Measurements from ENCODE around the gene ATP2B2.
"Not testable (repeated sequence)": the region's sequence is repeated elsewhere in the genome, so short reads cannot be mapped to it uniquely, and the experiment has no call there.

Gene ATP2B2

GRCh38 chr3:10505050-10505790 is at the start of gene ATP2B2:
ATP2B2 (minus strand) TSS chr3:10505586; CDS start chr3:10449543, 56,043 bp downstream.
- no peak for DNase-seq (ENCODE audit: low spot score)

GRCh38 chr3:10554746-10555145 is 49.4 kb upstream of the ATP2B2 start:
- no peak for DNase-seq (ENCODE audit: low spot score)

GRCh38 chr3:10554236-10554611 is 48.8 kb upstream of the ATP2B2 start:
- no peak for DNase-seq (ENCODE audit: low spot score)

- no peak for DNase-seq (ENCODE audit: low spot score)
Measured at GRCh38 chr3:10553591-10554235, 48.3 kb upstream of the ATP2B2 start.

GRCh38 chr3:10552631-10552943 is 47.2 kb upstream of the ATP2B2 start:
- DNase-seq (ENCODE audit: low spot score) = no peak

- DNase-seq (ENCODE audit: low spot score) = no peak
Measured at GRCh38 chr3:10551821-10552630, 46.6 kb upstream of the ATP2B2 start.

- DNase-seq (ENCODE audit: low spot score) = no peak
Measured at GRCh38 chr3:10551139-10551538, 45.8 kb upstream of the ATP2B2 start.

- DNase-seq (ENCODE audit: low spot score) = no peak
Measured at GRCh38 chr3:10550705-10551104, 45.3 kb upstream of the ATP2B2 start.

- no peak for DNase-seq (ENCODE audit: low spot score)
Measured at GRCh38 chr3:10549617-10550230, 44.3 kb upstream of the ATP2B2 start.

GRCh38 chr3:10548992-10549391 is 43.6 kb upstream of the ATP2B2 start:
- peak; percentile 36 for DNase-seq (ENCODE audit: low spot score)

- DNase-seq (ENCODE audit: low spot score) = no peak
Measured at GRCh38 chr3:10547841-10548783, 42.7 kb upstream of the ATP2B2 start.

- no peak for DNase-seq (ENCODE audit: low spot score)
Measured at GRCh38 chr3:10547413-10547812, 42.0 kb upstream of the ATP2B2 start.

- DNase-seq (ENCODE audit: low spot score) = no peak
Measured at GRCh38 chr3:10546820-10547263, 41.5 kb upstream of the ATP2B2 start.

- DNase-seq (ENCODE audit: low spot score) = no peak
Measured at GRCh38 chr3:10546181-10546624, 40.8 kb upstream of the ATP2B2 start.

- DNase-seq (ENCODE audit: low spot score) = no peak
Measured at GRCh38 chr3:10542518-10542917, 37.1 kb upstream of the ATP2B2 start.

- not testable (repeated sequence) for DNase-seq (ENCODE audit: low spot score)
Measured at GRCh38 chr3:10540347-10540746, 35.0 kb upstream of the ATP2B2 start.

GRCh38 chr3:10534066-10534465 is 28.7 kb upstream of the ATP2B2 start:
- DNase-seq (ENCODE audit: low spot score) = no peak

GRCh38 chr3:10533737-10534023 is 28.3 kb upstream of the ATP2B2 start:
- DNase-seq (ENCODE audit: low spot score) = no peak

GRCh38 chr3:10532939-10533736 is 27.8 kb upstream of the ATP2B2 start:
- no peak for DNase-seq (ENCODE audit: low spot score)

GRCh38 chr3:10531031-10531430 is 25.6 kb upstream of the ATP2B2 start:
- DNase-seq (ENCODE audit: low spot score) = no peak

- no peak for DNase-seq (ENCODE audit: low spot score)
Measured at GRCh38 chr3:10530241-10530640, 24.9 kb upstream of the ATP2B2 start.
